Trophoblast cell (in vitro differentiated cells and primary cell): ENCODE measurements around the gene PTPRT.

Experiments used
- DNase-seq, 2 donors: peaks; one replicate each; pipeline ENCODE4 v3.0.0-alpha.2; 2016
- H2AFZ ChIP-seq: 2 replicates; pipeline ENCODE4 v1.6.1; 2013; ENCODE audit warnings: low read length, moderate library complexity, mild to moderate bottlenecking; ENCODE audit not compliant: insufficient read depth, poor library complexity
- H2AK5ac ChIP-seq: 2 replicates; pipeline ENCODE4 v1.6.1; 2013; ENCODE audit warnings: mild to moderate bottlenecking, low read length
- H2BK120ac ChIP-seq: 2 replicates; pipeline ENCODE4 v1.6.1; 2013; ENCODE audit warnings: low read length, mild to moderate bottlenecking, moderate library complexity; ENCODE audit not compliant: insufficient read depth, poor library complexity
- H2BK12ac ChIP-seq: 2 replicates; pipeline ENCODE4 v1.6.1; 2013; ENCODE audit warnings: mild to moderate bottlenecking, low read length, moderate library complexity
- H2BK5ac ChIP-seq: 2 replicates; pipeline ENCODE4 v1.6.1; 2013; ENCODE audit warnings: low read length, low read depth, moderate library complexity, mild to moderate bottlenecking; ENCODE audit not compliant: poor library complexity
- H3K14ac ChIP-seq: 2 replicates; pipeline ENCODE4 v1.6.1; 2013; ENCODE audit warnings: mild to moderate bottlenecking, low read length
- H3K18ac ChIP-seq: 2 replicates; pipeline ENCODE4 v1.6.1; 2013; ENCODE audit warnings: mild to moderate bottlenecking, low read length
- H3K23ac ChIP-seq: 2 replicates; pipeline ENCODE4 v1.6.1; 2013; ENCODE audit warnings: low read length
- H3K27ac ChIP-seq: 2 replicates; pipeline ENCODE4 v1.5.1; 2013; ENCODE audit warnings: low read depth, mild to moderate bottlenecking, inconsistent platforms, low read length, moderate library complexity
- H3K27me3 ChIP-seq: 2 replicates; pipeline ENCODE4 v1.6.1; 2013; ENCODE audit warnings: inconsistent platforms, mild to moderate bottlenecking, low read length, moderate library complexity; ENCODE audit not compliant: insufficient read depth
- H3K36me3 ChIP-seq, 2 experiments: 1 replicate in 1 of 2; 2 replicates in 1 of 2; pipeline ENCODE4 v1.6.1; 2013; ENCODE audit warnings: low read length in 2 of 2, mild to moderate bottlenecking in 2 of 2, moderate library complexity in 1 of 2; ENCODE audit not compliant: insufficient read depth in 2 of 2, control insufficient read depth in 1 of 2
- H3K4ac ChIP-seq: 2 replicates; pipeline ENCODE4 v1.6.1; 2013; ENCODE audit warnings: low read depth, mild to moderate bottlenecking, low read length, moderate library complexity
- H3K4me1 ChIP-seq, 2 experiments: 1 replicate in 1 of 2; 2 replicates in 1 of 2; pipeline ENCODE4 v1.6.1; 2013; ENCODE audit warnings: low read length in 2 of 2, mild to moderate bottlenecking in 2 of 2, moderate library complexity in 1 of 2; ENCODE audit not compliant: insufficient read depth in 2 of 2, control insufficient read depth in 1 of 2
- H3K4me2 ChIP-seq: 2 replicates; pipeline ENCODE4 v1.6.1; 2013; ENCODE audit warnings: inconsistent platforms, mild to moderate bottlenecking, low read length, moderate library complexity
- H3K4me3 ChIP-seq: 2 replicates; pipeline ENCODE4 v1.5.1; 2013; ENCODE audit warnings: mild to moderate bottlenecking, low read depth, low read length, inconsistent platforms
- H3K79me1 ChIP-seq: one replicate; pipeline ENCODE4 v1.6.1; 2013; ENCODE audit warnings: low read length
- H3K79me2 ChIP-seq: 2 replicates; pipeline ENCODE4 v1.6.1; 2013; ENCODE audit warnings: low read length, mild to moderate bottlenecking; ENCODE audit not compliant: control insufficient read depth, insufficient read depth, poor library complexity
- H3K9ac ChIP-seq: 2 replicates; pipeline ENCODE4 v1.6.1; 2013; ENCODE audit warnings: mild to moderate bottlenecking, low read length
- H3K9me3 ChIP-seq: 2 replicates; pipeline ENCODE4 v1.6.1; 2013; ENCODE audit warnings: low read depth, mild to moderate bottlenecking, control low read depth, inconsistent platforms, low read length; ENCODE audit not compliant: insufficient read depth
- H4K12ac ChIP-seq: 2 replicates; pipeline ENCODE4 v1.6.1; 2013; ENCODE audit warnings: low read depth, mild to moderate bottlenecking, low read length, moderate library complexity
- H4K8ac ChIP-seq: 2 replicates; pipeline ENCODE4 v1.6.1; 2013; ENCODE audit warnings: low read depth, mild to moderate bottlenecking, low read length, moderate library complexity
- H4K91ac ChIP-seq: one replicate; pipeline ENCODE4 v1.6.1; 2013; ENCODE audit warnings: low read depth, mild to moderate bottlenecking, low read length, moderate library complexity
- WGBS: extraction: QIAGEN DNeasy Blood & Tissue Kit; methylation state at CpG from one replicate; pipeline ENCODE4 v1.1.7; 2013; ENCODE audit warnings: missing lambda C conversion rate; ENCODE audit not compliant: insufficient read length, insufficient coverage; ENCODE audit errors: extremely low coverage; 5-methylcytosine and 5-hydroxymethylcytosine counted together

Gene PTPRT

GRCh38 chr20:43017241-43018030 is 172.3 kb downstream of the PTPRT start:
- no peak overlapping the region for H3K23ac ChIP-seq
- H4K8ac ChIP-seq: no peak overlapping the region
- H2AK5ac ChIP-seq: no peak overlapping the region
- H2AFZ ChIP-seq: no peak overlapping the region
- no peaks in the 10 kb centered on the region for H3K79me2 ChIP-seq
- H2BK12ac ChIP-seq: no peak overlapping the region
- no peaks in the 10 kb centered on the region for H3K36me3 ChIP-seq
- no peak overlapping the region for H3K27ac ChIP-seq
- no CpG with 5 or more reads among the region's 13 CpGs for WGBS
- no peak overlapping the region for H4K91ac ChIP-seq
- H3K9me3 ChIP-seq: no peaks in the 10 kb centered on the region
- H3K4me3 ChIP-seq: peak overlapping the region; percentile 61
- H3K79me1 ChIP-seq: no peaks in the 10 kb centered on the region
- no peak overlapping the region for H3K4ac ChIP-seq
- DNase-seq: no peak
- H3K14ac ChIP-seq: no peak overlapping the region
- no peaks in the 10 kb centered on the region for H3K4me1 ChIP-seq
- no peak overlapping the region for H4K12ac ChIP-seq
- H2BK120ac ChIP-seq: no peak overlapping the region
- H2BK5ac ChIP-seq: no peak overlapping the region
- no peak overlapping the region for H3K9ac ChIP-seq
- H3K4me2 ChIP-seq: no peak overlapping the region
- H3K27me3 ChIP-seq: no peaks in the 10 kb centered on the region
- H3K18ac ChIP-seq: no peak overlapping the region

GRCh38 chr20:43016257-43016656 is 173.4 kb downstream of the PTPRT start:
- Histone ChIP-seq H3K4me1 (no peaks in the 10 kb centered on the region), H2AFZ (no peak overlapping the region), H3K18ac (no peak overlapping the region), H3K9me3 (no peaks in the 10 kb centered on the region), H3K27ac (no peak overlapping the region), H3K23ac (no peak overlapping the region), H3K4ac (no peak overlapping the region), H3K14ac (no peak overlapping the region), H4K12ac (no peak overlapping the region), H3K4me2 (no peak overlapping the region), H2BK120ac (no peak overlapping the region), H3K79me1 (no peaks in the 10 kb centered on the region), H3K4me3 (no peak overlapping the region), H3K9ac (no peak overlapping the region), H4K8ac (no peak overlapping the region), H2BK5ac (no peak overlapping the region), H3K27me3 (no peaks in the 10 kb centered on the region), H2AK5ac (no peak overlapping the region), H4K91ac (no peak overlapping the region), H3K36me3 (no peaks in the 10 kb centered on the region), H3K79me2 (no peaks in the 10 kb centered on the region), H2BK12ac (no peak overlapping the region)
- WGBS: no CpG with 5 or more reads among the region's 4 CpGs
- no peak for DNase-seq

- Histone ChIP-seq H4K91ac (no peak overlapping the region), H3K79me2 (no peaks in the 10 kb centered on the region), H2AFZ (no peak overlapping the region), H3K18ac (no peak overlapping the region), H3K4me3 (no peak overlapping the region), H3K36me3 (no peaks in the 10 kb centered on the region), H3K4me2 (no peak overlapping the region), H3K27ac (no peak overlapping the region), H3K23ac (no peak overlapping the region), H4K8ac (no peak overlapping the region), H3K4me1 (no peaks in the 10 kb centered on the region), H2BK5ac (no peak overlapping the region), H3K9me3 (no peaks in the 10 kb centered on the region), H2BK120ac (no peak overlapping the region), H3K79me1 (no peaks in the 10 kb centered on the region), H3K9ac (no peak overlapping the region), H3K27me3 (no peaks in the 10 kb centered on the region), H2BK12ac (no peak overlapping the region), H4K12ac (no peak overlapping the region), H2AK5ac (no peak overlapping the region), H3K14ac (no peak overlapping the region), H3K4ac (no peak overlapping the region)
- no CpG with 5 or more reads among the region's 1 CpG for WGBS
- DNase-seq: no peak
These were observed 174.1 kb downstream of the PTPRT start for GRCh38 chr20:43015566-43015965.

GRCh38 chr20:43014206-43014605 is 175.5 kb downstream of the PTPRT start:
- no peaks in the 10 kb centered on the region for H3K79me2 ChIP-seq
- H2BK120ac ChIP-seq: no peak overlapping the region
- no peak overlapping the region for H2BK12ac ChIP-seq
- no peak overlapping the region for H4K8ac ChIP-seq
- no peak overlapping the region for H4K91ac ChIP-seq
- H2BK5ac ChIP-seq: no peak overlapping the region
- H3K4me3 ChIP-seq: no peak overlapping the region
- no peak overlapping the region for H4K12ac ChIP-seq
- H3K27ac ChIP-seq: no peak overlapping the region
- H3K23ac ChIP-seq: no peak overlapping the region
- H3K79me1 ChIP-seq: no peaks in the 10 kb centered on the region
- no peak overlapping the region for H3K4me2 ChIP-seq
- no peak for DNase-seq
- no peaks in the 10 kb centered on the region for H3K4me1 ChIP-seq
- WGBS: no CpG with 5 or more reads among the region's 6 CpGs
- no peaks in the 10 kb centered on the region for H3K36me3 ChIP-seq
- H3K14ac ChIP-seq: no peak overlapping the region
- H3K18ac ChIP-seq: no peak overlapping the region
- no peak overlapping the region for H2AFZ ChIP-seq
- no peak overlapping the region for H3K9ac ChIP-seq
- H3K27me3 ChIP-seq: no peaks in the 10 kb centered on the region
- peaks cover 2% of the 10 kb centered on the region for H3K9me3 ChIP-seq
- H2AK5ac ChIP-seq: no peak overlapping the region
- H3K4ac ChIP-seq: no peak overlapping the region
